Left ventricle myocardium inferior (tissue), 1 donor: ENCODE measurements around the gene SFTPA2. TPM values are rescaled to one million over a fixed set of nuclear protein-coding genes. Genes with fewer than 3 reads are reported as not detected.
"Not testable (repeated sequence)": the region's sequence is repeated elsewhere in the genome, so short reads cannot be mapped to it uniquely, and the experiment has no call there.

Source experiments
- DNase-seq: peaks from one replicate; pipeline ENCODE4 v3.0.0-alpha.2; 2020
- H3K27ac ChIP-seq: fragments of 200-600 bp; replicated peaks from 2 replicates; pipeline ENCODE4 v1.8.0; 2021
- H3K27me3 ChIP-seq: fragments of 200-600 bp; 2 replicates; pipeline ENCODE4 v1.8.0; 2021; ENCODE audit warnings: low read depth
- H3K36me3 ChIP-seq: fragments of 200-600 bp; 2 replicates; pipeline ENCODE4 v1.8.0; 2021
- H3K4me1 ChIP-seq: fragments of 200-600 bp; 2 replicates; pipeline ENCODE4 v1.8.0; 2021
- H3K4me3 ChIP-seq: fragments of 200-600 bp; 2 replicates; pipeline ENCODE4 v1.8.0; 2021; ENCODE audit warnings: mild to moderate bottlenecking, moderate library complexity
- H3K9me3 ChIP-seq: fragments of 200-600 bp; replicated peaks from 2 replicates; pipeline ENCODE4 v1.8.0; 2021
- intact Hi-C: fragments of 100-400 bp; cut with micrococcal nuclease; formaldehyde crosslinking; loops from one replicate; pipeline ENCODE4 v1.11.0; 2022
- total RNA-seq: library from RNA; stranded (reverse); fragmentation: NEBNext Ultra II Directional; extraction: Animal tissue kit (Norgen Biotek cat#: 25700); gene quantifications from one replicate; pipeline ENCODE4 v1.2.1, GENCODE V29; 2021
- donor health status: DM: no; HTN: yes; CAD: no; lungs with severe emphysema.

Gene SFTPA2
- total RNA-seq, 1 donor from 2014 or later = not detected

DNA sequence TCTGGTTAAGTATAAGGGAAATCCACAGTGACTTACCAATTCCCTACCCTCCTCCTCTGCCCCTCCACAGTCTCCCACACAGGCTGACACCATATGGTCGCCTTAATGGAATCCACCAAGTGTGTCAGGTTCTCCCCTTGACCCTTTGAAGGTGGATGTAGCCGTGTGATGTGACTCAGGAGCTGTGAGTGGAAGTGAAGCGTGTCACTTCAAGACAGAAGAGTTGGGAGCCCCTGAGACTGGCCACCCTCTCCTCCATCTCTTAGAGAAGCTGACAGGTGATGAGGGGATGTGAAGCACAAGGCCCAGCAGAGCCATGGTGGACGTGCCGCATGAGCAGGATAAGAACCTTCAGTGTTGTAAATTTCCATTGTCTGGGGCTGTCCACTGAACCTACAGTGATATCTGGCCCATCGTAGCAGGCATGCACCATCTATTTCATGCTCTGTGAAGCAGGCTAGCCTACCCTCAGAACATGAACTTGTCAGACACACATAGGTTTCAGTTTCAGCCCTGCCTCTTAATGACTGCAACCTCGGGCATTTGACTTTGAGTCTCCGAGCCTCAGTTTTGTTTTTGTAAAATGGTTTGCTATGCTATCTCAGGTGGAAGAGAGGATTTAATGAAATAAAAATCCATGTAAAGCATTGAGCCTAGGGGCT, 35.0 kb downstream of the SFTPA2 start:
- intact Hi-C loops, H3K27ac ChIP-seq, H3K4me1 ChIP-seq, H3K27me3 ChIP-seq, H3K4me3 ChIP-seq, H3K9me3 ChIP-seq, DNase-seq, H3K36me3 ChIP-seq: not testable (repeated sequence)

DNA sequence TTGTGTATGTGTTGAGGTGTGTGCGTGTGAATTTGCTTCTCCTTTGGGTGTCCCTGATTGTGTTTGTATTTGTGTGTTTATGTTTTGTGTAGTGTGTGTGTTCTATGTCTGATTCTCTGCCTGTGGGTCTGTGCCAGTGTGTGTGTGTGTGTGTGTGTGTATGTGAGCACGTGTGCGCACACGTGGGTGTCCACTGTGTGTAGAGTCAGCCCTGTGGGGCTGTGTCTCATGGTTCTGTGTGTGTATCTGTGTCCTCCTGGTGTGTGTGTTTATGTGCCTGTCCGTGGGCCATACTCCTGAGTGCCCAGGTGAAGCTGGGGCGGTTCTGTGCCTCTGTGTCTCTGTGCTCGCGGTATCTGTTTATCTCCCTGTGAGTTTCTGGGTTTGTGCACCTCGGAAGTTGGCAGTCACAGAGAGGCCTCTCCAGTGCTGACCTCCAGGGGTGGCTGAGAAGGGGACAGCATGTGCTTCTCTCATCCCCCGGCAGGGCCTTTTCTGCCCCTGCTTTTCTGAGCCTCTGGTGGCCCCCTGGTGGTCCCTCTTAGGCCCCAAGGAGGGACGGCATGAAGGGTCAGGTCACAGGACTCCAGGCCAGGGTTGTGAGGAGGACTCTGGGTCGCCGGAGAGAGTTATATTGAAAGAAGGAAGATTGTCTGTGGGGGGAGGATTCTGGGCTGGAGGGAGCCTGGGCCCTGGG, 36.9 kb downstream of the SFTPA2 start:
- H3K36me3 ChIP-seq, H3K9me3 ChIP-seq, H3K4me1 ChIP-seq, intact Hi-C loops, H3K4me3 ChIP-seq, H3K27me3 ChIP-seq, H3K27ac ChIP-seq, DNase-seq: not testable (repeated sequence)

DNA sequence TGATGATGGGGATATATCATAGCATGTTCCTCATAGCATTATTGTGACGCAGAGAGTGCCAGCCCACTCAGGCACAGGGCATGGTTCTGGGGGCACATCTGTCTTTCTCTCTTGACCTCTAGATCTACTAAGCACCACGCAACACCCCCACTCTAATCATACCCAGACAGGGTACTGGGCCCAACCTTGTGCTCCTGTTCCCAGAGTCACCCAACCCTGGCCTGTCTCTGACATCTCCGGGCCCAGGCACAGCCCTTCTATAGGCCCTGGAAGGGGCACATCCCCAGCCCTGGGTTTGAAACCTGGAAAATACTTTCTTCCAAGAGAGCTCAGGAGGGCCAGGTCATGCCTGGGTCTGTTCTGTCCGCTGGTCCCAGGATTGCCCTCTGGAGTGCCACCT, 37.7 kb downstream of the SFTPA2 start:
- intact Hi-C loops, H3K27me3 ChIP-seq, H3K27ac ChIP-seq, DNase-seq, H3K4me3 ChIP-seq, H3K4me1 ChIP-seq, H3K36me3 ChIP-seq, H3K9me3 ChIP-seq: not testable (repeated sequence)

DNA sequence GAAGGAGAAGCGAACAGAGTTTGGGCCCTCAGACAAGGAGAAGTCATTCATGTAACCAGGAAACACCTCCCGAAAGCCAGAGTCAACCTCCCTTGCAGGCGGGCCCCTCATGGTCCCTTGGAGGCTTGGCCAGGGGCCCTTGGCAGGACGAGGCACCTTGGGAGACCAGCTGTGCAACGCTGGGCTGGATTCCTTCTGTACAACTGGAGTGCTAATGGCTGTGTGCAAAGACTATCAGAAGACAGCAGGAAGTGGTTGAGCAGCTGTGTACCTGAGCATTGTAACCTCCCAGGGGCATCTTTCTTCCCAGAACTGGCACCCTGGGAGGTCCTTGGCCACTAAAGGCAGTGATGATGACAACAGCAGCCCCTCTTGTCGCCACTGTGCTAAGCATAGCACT, 38.5 kb downstream of the SFTPA2 start:
- H3K27me3 ChIP-seq, H3K4me3 ChIP-seq, DNase-seq, H3K36me3 ChIP-seq, H3K4me1 ChIP-seq, H3K9me3 ChIP-seq, H3K27ac ChIP-seq, intact Hi-C loops: not testable (repeated sequence)

DNA sequence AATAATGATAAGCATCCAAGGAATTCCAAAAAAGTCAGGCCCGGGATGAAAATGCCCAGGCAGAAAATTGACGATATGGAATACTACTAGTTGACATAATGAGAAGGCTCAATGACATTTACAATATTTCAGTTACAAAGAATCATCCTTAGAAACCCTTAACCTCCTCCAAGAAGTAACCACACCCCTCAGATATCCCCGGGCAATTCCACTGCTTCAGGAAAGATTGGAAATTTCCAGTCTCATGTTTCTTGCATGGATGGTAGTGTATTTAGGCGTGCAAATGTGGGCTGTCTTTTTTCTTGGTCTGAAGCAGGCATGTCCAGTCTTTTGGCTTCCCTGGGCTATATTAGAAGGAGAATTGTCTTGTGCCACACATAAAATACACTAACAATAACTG, 42.6 kb downstream of the SFTPA2 start:
- H3K4me3 ChIP-seq, H3K27ac ChIP-seq, DNase-seq, H3K27me3 ChIP-seq, H3K4me1 ChIP-seq, intact Hi-C loops, H3K36me3 ChIP-seq, H3K9me3 ChIP-seq: not testable (repeated sequence)

DNA sequence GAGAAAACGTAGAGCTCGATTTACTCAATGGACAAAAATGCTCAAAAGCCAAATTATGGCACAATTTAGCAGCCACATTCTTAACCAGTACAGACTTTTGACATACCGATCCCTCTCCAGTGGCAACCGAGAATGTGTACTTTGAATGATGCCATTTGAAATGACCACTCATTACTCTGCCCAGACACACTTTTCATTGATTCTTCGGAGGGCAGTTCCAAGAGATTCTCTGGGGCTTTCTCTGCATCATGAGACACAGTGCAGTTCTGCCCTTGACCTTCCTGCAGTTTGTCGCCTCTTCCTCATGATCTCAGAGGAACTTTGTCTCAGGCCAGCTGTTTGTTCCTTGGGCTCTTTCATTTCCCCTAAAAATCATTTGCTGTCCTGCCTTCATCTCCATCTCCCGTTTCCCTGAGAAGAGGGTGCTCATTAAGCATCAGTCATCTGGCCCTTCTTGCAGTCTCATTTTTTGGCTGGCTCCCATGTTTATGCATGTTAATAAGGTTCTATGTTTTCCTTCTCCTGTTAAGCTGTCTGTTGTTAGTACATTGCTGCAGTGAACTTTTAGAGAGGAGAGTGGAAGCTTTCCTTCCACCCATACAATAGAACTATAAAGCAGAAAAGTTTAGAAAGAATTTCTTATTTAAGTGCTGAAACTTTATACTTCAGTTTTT, 43.5 kb downstream of the SFTPA2 start:
- H3K4me1 ChIP-seq, DNase-seq, H3K27ac ChIP-seq, H3K9me3 ChIP-seq, intact Hi-C loops, H3K27me3 ChIP-seq, H3K36me3 ChIP-seq, H3K4me3 ChIP-seq: not testable (repeated sequence)

DNA sequence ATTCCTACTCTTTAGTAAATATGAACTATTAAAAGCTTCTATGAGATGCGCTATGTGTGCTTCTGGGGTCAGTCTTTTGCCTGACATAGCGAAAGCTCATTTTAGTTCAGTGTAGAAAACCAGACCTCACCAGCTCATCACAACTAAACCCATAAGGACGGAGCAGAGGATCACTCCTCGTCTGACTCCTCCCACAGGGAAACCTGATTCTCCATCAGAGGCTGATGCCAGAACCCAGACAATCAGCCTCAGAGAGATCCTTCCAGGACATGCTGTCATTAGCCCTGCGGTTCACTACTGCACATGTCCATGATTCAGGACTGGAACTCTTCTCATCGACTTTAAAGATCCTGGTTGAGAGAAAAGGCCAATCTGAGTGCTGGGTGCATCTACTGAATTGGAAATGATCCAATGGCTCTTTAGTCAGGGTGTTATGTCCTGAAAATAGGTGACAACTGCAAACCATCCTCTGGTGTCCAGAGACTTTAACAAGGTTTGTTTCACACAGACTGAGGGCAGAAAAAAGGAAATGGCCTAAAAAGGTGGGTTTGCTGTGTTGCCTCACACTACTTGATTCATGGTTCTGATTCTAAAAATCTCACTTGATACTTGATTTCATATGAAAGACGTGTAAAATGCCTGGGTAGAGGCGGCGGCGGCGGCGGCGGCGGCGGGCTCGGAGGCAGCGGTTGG, 48.2 kb downstream of the SFTPA2 start, which contains the start of gene EIF5AL1:
EIF5AL1 (plus strand) TSS at position 643 of the 693 bp plus-strand sequence. CDS start 117 bp downstream, outside the sequence.
- intact Hi-C loops = not testable (repeated sequence)

DNA sequence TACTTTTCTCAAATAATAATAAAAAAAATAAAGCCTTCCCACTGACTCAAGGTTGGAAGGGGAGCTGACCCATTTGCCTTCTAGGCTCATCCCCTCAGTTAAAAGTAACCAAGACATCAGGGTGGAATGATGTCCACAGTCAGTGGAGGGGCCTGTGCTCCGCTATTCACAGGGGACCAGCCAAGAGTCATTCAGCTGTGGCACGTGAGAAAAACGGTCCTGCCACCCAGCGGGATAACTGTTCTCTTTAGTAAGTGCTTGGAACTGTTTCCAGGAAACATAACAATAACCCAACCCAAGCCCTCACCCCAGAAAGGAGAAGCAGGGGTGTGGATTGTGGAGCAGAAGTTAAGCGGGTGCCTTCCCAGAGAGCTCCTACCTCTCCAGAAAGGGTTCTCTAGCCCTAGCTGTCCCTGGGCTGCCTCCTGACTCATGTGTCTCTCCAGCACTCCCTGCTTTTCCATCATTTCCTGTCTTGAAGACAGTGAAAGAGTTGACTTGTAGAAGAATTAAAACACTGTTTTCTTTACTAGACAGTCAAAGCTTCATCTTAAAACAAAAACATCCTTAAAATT, 50.2 kb downstream of the SFTPA2 start:
- H3K9me3 ChIP-seq, intact Hi-C loops, H3K27ac ChIP-seq, H3K36me3 ChIP-seq, H3K4me1 ChIP-seq, H3K4me3 ChIP-seq, DNase-seq: not testable (repeated sequence)
- peaks cover 14% of the 10 kb centered on the region for H3K27me3 ChIP-seq

More for the DNA sequence above, 48.2 kb downstream of the SFTPA2 start, which contains the start of gene EIF5AL1:
- H3K36me3 ChIP-seq, H3K9me3 ChIP-seq, H3K4me3 ChIP-seq, H3K27ac ChIP-seq, H3K27me3 ChIP-seq, DNase-seq, H3K4me1 ChIP-seq: not testable (repeated sequence)

DNA sequence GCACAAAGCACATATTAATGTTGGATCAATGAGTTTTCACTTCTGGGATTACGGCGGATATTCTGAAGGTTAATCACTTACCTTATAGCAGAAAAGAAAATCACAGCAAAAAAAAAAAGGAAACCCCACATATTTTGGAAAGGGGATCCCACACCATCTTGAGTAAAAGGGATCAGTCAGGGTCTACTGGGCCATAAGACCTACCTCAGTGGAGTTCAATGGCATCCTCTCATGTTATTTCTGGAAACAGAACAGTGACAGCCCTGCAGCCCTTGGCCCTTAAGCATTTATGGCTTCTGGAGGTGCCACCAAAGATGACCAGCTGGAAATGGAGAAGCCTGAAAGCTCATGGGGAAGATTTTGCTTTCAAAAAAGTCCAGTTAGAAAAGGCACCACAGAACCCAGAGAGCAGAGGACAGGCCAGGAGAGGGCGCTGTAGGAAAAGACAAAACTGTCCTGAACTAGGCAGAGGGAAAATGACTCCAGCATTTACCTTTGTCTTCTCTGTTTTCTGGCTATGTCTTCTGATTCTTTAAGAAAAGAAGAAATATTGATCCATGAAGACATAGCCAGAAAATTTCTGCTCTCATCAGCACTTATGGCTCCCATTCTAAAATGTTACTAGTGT, 50.8 kb downstream of the SFTPA2 start:
- H3K36me3 ChIP-seq, H3K4me1 ChIP-seq, H3K9me3 ChIP-seq, H3K27ac ChIP-seq, intact Hi-C loops, DNase-seq, H3K4me3 ChIP-seq: not testable (repeated sequence)
- peaks cover 14% of the 10 kb centered on the region for H3K27me3 ChIP-seq

DNA sequence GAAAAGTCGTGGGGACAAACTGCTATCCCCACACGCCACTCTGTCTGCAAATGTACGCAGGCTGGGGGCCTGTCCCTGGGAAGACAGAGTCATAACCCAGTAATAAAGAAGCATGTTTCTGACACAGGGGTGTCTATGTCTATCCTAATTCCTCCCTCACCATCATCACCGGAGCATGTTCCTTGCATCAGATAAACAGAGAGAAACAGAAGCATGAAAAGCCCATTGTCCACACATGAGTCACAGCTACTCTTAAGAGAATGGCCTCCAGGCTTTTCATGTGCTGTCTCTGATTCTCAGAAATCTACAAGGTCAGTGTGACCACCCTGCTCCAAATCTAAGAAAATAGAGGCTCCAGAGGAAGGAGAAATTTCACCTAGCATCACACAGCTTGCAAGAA, 52.0 kb downstream of the SFTPA2 start:
- H3K36me3 ChIP-seq, H3K9me3 ChIP-seq, H3K27ac ChIP-seq, intact Hi-C loops, H3K4me3 ChIP-seq, H3K4me1 ChIP-seq, DNase-seq: not testable (repeated sequence)
- peaks cover 18% of the 10 kb centered on the region for H3K27me3 ChIP-seq
